NCI-H1105 treated with DMSO at 0.1 percent for 48 hours (cell line): ENCODE results near the gene LDAH.
"Not testable (repeated sequence)": the region's sequence is repeated elsewhere in the genome, so short reads cannot be mapped to it uniquely, and the experiment has no call there.

Source experiments
- DNase-seq: peaks from one replicate; lab custom pipeline; 2025; lab: John Stamatoyannopoulos, UW

Gene LDAH

GRCh38 chr2:20723543-20723942 lies 99.4 kb downstream of the LDAH start:
- DNase-seq, result no peak

GRCh38 chr2:20722592-20723240 lies 100.2 kb downstream of the LDAH start:
- DNase-seq, result no peak

GRCh38 chr2:20717641-20718040 lies 105.3 kb downstream of the LDAH start:
- DNase-seq, result no peak

GRCh38 chr2:20716164-20716563 lies 106.7 kb downstream of the LDAH start:
- not testable (repeated sequence) for DNase-seq

DNA sequence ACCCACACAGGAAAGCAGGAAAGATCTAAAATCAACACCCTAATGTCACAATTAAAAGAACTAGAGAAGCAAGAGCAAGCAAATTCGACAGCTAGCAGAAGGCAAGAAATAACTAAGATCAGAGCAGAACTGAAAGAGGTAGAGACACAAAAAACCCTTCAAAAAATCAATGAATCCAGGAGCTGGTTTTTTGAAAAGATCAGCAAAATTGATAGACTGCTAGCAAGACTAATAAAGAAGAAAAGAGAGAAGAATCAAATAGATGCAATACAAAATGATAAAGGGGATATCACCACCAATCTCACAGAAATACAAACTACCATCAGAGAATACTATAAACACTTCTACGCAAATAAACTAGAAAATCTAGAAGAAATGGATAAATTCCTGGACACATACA lies 108.5 kb downstream of the LDAH start:
- not testable (repeated sequence) for DNase-seq

- not testable (repeated sequence) for DNase-seq
These were observed 109.3 kb downstream of the LDAH start for GRCh38 chr2:20713585-20713984.

GRCh38 chr2:20711641-20712040 lies 111.3 kb downstream of the LDAH start:
- not testable (repeated sequence) for DNase-seq

DNA sequence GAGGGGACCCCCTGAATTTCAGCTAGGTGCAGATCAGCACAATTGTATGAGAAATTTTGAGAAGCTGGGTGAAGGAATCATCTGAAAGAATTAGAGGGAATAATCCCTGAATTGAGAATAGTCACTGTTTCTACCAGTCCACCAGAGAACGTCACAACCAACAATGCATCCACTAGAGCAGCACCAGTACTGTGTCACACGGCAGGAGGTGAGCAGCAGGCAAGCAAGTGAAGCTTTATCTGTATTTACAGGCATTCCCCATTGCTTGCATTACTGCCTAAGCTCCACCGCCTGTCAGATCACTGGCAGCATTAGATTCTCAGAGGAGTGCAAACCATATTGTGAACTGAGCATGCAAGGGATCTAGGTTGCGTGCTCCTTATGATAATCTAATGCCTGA lies 115.3 kb downstream of the LDAH start:
- DNase-seq, result no peak

GRCh38 chr2:20706786-20707185 lies 116.1 kb downstream of the LDAH start:
- DNase-seq, result no peak

- DNase-seq, result no peak
These were observed 116.7 kb downstream of the LDAH start for GRCh38 chr2:20706217-20706616.

- DNase-seq, result no peak
These were observed 118.0 kb downstream of the LDAH start for GRCh38 chr2:20704886-20705285.

DNA sequence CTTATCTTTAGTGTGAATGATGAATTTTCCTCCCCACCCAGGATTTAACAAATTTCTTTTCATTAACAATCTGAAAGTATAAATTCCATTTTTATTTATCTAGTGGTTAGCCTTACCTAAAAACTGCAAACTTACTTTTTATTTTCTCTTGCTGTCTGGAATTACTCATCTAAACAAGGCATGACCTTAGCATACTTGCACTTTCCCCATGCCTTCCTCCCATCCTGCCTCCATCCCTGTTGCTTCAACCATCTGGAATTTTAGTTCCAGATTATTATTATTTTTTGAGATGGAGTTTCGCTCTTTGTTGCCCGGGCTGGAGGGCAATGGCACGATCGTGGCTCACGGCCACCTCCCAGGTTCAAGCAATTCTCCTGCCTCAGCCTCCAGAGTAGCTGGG lies 120.3 kb downstream of the LDAH start:
- no peak for DNase-seq

- no peak for DNase-seq
These were observed 123.8 kb downstream of the LDAH start for GRCh38 chr2:20698916-20699613.

- DNase-seq, result no peak
These were observed 125.5 kb downstream of the LDAH start for GRCh38 chr2:20697322-20697934.

GRCh38 chr2:20696366-20696765 lies 126.5 kb downstream of the LDAH start:
- no peak for DNase-seq

- DNase-seq, result no peak
These were observed 129.6 kb downstream of the LDAH start for GRCh38 chr2:20693317-20693716.

DNA sequence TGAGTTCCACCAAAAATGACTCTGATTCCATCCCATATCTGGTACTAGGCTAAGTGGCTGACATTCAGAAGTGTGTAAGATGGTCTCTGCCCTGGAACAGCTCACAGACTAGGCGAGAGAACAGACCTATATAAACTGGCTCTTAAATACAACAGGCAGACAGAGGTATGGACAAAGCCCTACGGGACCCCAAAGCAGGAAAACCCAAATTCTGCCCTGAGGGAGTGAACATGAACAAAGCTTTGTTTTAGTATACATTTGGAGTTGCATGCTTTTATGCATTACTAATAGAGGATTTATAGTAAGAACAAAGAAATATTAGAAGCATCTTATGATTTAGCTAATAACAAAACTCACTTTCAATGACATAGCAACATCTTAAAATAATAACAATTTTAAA lies 130.8 kb downstream of the LDAH start:
- DNase-seq, result no peak

DNA sequence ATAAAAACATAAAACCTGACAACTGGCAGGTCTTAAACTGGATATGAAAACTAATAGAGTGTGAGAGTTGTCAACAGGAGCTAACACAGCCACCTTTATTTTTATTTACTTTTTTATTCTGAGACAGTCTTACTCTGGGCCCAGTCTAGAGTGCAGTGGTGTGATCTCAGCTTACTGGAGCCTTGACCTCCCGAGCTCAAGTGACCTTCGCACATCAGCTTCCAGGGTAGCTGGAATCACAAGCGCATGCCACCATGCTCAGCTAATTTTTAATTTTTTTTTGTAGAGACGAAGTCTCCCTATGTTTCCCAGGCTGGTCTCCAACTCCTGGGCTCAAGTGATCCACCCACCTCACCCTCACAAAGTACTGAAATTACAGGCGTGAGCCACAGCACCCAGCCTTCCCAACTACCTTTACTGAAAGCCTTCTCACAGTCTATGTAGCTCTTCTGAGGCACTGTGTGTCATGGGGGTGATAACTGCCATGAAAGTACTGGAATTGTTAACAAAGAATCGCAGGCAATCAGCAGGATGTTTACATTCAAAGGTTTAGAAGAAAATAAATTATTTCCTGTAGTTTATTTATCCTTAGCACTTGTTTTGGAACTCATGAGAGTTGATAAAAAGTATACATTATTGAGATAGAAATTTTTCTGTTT lies 131.7 kb downstream of the LDAH start:
- DNase-seq, result no peak

DNA sequence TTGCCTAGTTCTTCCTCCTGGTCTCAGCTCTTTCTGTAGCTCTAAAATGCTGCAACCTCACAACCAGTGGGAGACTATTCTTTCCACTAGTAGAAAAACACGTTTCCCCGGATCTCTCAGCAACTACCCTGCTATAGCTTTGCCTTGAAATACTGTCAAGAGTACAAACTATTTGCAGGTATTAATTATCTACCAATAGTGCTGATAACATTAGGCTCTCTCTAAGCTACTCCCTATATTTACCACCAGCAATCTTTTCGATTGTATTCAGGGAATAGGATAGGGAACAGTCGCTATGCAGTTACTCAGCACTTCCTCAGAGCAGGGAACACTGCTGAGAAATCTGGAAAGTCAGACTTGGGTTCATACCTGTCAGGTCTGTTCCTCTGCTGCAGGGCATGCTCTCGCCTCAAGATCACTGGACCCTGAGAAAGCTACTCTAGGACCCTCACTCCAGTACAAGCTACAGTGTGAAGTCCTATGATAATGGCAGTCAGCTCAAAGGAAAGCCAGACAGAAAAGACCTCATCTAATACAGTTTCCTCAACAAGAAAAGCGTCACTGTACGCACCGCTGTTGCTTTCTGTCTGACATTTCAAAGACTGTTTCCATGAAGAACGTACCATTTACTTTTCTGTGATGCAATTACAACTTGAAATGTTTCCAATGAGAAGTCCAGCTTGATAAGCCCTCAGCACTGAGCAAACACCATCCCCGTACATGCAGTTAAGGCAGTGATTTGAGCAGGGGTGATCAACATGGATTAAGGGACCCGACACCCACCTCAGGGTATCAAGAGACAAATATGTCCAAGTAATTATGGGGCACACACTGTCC lies 133.3 kb downstream of the LDAH start:
- no peak for DNase-seq

DNA sequence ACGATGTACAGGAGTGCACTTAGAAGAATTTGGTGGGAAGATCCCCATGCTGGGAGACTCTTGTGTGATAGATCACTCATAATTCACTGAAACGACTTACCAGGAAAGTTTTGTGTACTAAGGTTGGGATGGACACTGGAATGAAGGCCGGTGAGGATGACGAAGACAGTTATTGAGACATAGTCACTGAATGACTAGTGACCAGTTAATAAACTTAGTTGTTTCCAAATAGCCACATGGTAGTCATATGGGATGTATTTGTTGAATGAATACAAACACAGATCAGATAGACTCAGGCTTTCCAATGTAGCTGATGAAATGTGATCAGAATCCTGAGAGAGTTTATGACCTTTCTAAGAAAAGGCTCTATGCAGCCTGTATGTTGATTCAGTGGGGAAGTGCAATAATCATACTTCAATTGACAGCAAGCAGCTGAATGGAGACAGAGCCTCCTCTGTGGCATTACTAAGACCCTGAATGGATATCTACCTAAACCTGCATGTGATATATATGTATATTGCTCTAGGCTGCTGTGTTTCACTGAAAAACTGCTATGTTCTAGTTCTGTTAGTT lies 135.6 kb downstream of the LDAH start:
- DNase-seq, result no peak

DNA sequence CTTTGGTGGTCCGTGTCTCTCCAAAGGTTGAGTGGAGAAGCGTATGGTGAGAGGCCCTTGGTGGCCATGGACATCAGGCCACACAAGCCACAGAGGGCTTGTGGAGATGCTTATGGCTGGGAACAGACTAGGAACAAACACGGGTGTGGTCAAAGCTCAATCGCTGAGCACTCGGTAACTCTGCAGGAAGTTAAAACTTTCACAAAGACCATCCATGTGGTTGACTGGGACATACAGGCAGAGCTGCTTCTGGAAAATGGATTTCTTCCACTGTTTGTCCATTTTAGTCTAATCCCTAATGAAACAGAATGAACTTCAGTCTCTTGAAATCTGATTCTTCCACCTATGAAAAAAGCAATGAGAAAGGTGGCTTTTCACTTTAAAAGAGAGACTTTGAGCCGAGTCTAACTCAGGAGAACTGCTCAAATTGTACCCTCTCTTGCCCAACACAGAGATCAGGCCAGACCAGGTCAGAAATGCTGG lies 138.3 kb downstream of the LDAH start:
- no peak for DNase-seq
